Measurements from ENCODE around the gene SLC22A8. TPM values are rescaled to one million over a fixed set of nuclear protein-coding genes. Genes with fewer than 3 reads are reported as not detected.

The SLC22A8 gene
- total and polyA plus RNA-seq, 12 donors = not detected

DNA sequence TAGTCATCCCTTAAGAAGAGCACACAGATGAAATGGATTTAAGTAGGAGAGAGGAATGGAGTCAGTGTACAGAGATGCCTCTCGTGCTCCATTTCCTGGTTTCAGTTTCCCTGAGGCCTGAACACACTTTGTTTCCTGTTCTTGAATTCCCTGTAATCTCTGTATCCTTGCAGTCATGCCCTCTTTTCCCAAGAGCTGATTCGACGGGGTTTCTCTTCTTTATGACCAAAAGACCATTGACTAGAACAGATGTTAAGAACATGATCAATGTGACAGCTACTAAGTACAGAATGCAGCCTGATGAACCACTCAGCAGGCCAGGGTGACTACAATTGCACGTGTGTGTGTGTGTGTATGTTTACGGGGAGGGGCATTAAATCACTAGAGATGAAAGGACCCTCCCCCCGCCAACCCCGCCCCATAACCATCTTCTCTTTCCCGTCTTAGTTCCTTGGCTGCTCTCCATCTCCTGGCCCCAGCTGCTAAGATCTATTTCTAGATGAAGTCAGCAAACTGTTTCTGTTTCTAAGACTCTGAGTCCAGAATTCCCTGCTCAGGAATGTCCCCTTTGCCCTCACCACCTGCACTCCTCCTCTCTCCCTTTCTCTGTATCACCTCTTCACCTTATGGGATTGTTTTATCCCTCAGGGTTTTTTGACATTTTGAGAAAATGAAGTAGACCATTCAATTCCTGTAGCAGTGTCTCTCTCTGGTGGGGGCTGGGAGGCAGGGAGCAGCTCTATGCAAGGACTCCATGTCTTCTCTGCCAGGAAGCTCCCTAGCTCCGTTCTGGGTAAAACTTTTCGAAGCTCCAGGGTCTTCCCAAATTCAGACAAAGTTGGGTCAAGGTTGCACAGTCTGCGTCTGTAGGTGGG is 56.9 kb downstream of the SLC22A8 start:
- no peaks in the 10 kb centered on the region for H3K27me3 ChIP-seq
- TF ChIP-seq POLR2A (IDR thresholded peaks at IDR 0.05) = no peak
- TF ChIP-seq, protein P1, sequence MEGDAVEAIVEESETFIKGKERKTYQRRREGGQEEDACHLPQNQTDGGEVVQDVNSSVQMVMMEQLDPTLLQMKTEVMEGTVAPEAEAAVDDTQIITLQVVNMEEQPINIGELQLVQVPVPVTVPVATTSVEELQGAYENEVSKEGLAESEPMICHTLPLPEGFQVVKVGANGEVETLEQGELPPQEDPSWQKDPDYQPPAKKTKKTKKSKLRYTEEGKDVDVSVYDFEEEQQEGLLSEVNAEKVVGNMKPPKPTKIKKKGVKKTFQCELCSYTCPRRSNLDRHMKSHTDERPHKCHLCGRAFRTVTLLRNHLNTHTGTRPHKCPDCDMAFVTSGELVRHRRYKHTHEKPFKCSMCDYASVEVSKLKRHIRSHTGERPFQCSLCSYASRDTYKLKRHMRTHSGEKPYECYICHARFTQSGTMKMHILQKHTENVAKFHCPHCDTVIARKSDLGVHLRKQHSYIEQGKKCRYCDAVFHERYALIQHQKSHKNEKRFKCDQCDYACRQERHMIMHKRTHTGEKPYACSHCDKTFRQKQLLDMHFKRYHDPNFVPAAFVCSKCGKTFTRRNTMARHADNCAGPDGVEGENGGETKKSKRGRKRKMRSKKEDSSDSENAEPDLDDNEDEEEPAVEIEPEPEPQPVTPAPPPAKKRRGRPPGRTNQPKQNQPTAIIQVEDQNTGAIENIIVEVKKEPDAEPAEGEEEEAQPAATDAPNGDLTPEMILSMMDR (IDR thresholded peaks at IDR 0.05) = no peak
- H3K4me1 ChIP-seq (replicated peaks in 1 of 2) = peaks cover 0 to 4% of the 10 kb centered on the region in 2 donors
- peak overlapping the region in 2 of 5 donors; percentile 38 to 65 for H3K27ac ChIP-seq
- peak in 6 of 7 donors; percentile 29 to 76 (median 34) for DNase-seq
- H3K9me3 ChIP-seq (replicated peaks in 1 of 3) = no peaks in the 10 kb centered on the region
- 31 to 48% (median 40%) methylated on average over 11 of the region's 11 CpGs for WGBS, 4 donors
- H3K36me3 ChIP-seq (replicated peaks in 1 of 2) = no peaks in the 10 kb centered on the region
- H3K4me3 ChIP-seq = no peak overlapping the region
- intact Hi-C loops (cut with DNase I) = no loop called here

DNA sequence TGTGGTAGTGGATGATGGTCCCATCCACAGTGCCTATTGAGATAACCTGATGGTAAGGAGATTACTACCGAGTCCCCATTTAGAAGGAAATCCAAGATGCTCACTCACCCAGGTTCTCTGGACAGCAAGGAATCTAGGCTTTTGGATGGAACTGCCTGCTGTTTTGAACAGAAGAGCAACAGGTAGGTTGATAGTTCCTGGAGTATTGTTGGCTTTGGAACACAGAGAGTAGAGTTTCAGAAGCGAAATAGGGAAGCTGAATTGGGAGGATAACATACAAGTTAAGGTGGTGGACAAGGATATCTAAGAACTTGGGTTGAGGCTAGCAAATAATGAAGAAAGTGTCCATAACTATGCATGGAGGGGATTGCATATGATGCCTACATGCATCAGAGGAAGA is 58.5 kb downstream of the SLC22A8 start:
- H3K4me3 ChIP-seq = no peak overlapping the region
- TF ChIP-seq, protein P1 (IDR thresholded peaks at IDR 0.05) = no peak
- TF ChIP-seq POLR2A (IDR thresholded peaks at IDR 0.05) = no peak
- DNase-seq = no peak
- 86 to 98% (median 94%) methylated on average over 2 of the region's 2 CpGs for WGBS, 4 donors
- no peaks in the 10 kb centered on the region for H3K9me3 ChIP-seq (replicated peaks in 1 of 3)
- H3K4me1 ChIP-seq (replicated peaks in 1 of 2) = peaks cover 0 to 4% of the 10 kb centered on the region in 2 donors
- no peaks in the 10 kb centered on the region for H3K36me3 ChIP-seq (replicated peaks in 1 of 2)
- no peak overlapping the region for H3K27ac ChIP-seq
- no peaks in the 10 kb centered on the region for H3K27me3 ChIP-seq
- intact Hi-C loops (cut with DNase I) = no loop called here

- Histone ChIP-seq H3K4me3 (no peak overlapping the region), H3K36me3 (replicated peaks in 1 of 2) (no peaks in the 10 kb centered on the region), H3K9me3 (replicated peaks in 1 of 3) (no peaks in the 10 kb centered on the region), H3K27me3 (no peaks in the 10 kb centered on the region), H3K4me1 (replicated peaks in 1 of 2) (peaks cover 0 to 4% of the 10 kb centered on the region in 2 donors), H3K27ac (no peak overlapping the region)
- intact Hi-C loops (cut with DNase I) = no loop called here
- TF ChIP-seq POLR2A (IDR thresholded peaks at IDR 0.05) = no peak
- TF ChIP-seq, protein P1 (IDR thresholded peaks at IDR 0.05) = no peak
- 66 to 71% (median 69%) methylated on average over 5 of the region's 5 CpGs for WGBS, 4 donors
- DNase-seq = no peak
Observed at GRCh38 chr11:62954478-62954877, 61.2 kb downstream of the SLC22A8 start.

- Histone ChIP-seq H3K27me3 (no peaks in the 10 kb centered on the region), H3K4me1 (replicated peaks in 1 of 2) (no peaks in the 10 kb centered on the region), H3K9me3 (replicated peaks in 1 of 3) (no peaks in the 10 kb centered on the region), H3K27ac (no peak overlapping the region), H3K36me3 (replicated peaks in 1 of 2) (no peaks in the 10 kb centered on the region), H3K4me3 (no peak overlapping the region)
- 70 to 80% (median 76%) methylated on average over 4 of the region's 4 CpGs for WGBS, 4 donors
- no peak for DNase-seq
- intact Hi-C loops (cut with DNase I) = no loop called here
- TF ChIP-seq, protein P1 (IDR thresholded peaks at IDR 0.05) = no peak
- no peak for TF ChIP-seq POLR2A (IDR thresholded peaks at IDR 0.05)
Observed at GRCh38 chr11:62953811-62954210, 61.8 kb downstream of the SLC22A8 start.

Data from adrenal gland (tissue), 12 donors.